Activated CD8-positive, alpha-beta memory T cell treated with anti-CD3 and anti-CD28 coated beads, Interleukin-2, amount 10 ng/mL, durations not matched to agents 7 days and 5 days (primary cell): Measurements from ENCODE around the gene ALPI. TPM values are rescaled to one million over a fixed set of nuclear protein-coding genes. Genes with fewer than 3 reads are reported as not detected.
A peak's percentile ranks its signal among the peaks of the same experiment; 100 is the strongest.
"Not testable (repeated sequence)": the region's sequence is repeated elsewhere in the genome, so short reads cannot be mapped to it uniquely, and the experiment has no call there.

ENCODE experiments used
- ATAC-seq: fragments of 150-1000 bp; cut with Tn5 transposase; one replicate; pipeline ENCODE4 v1.10.0; 2021; ENCODE audit warnings: moderate library complexity
- CTCF ChIA-PET: fragments of 350-600 bp; sonication (Branson Sonifier 250); formaldehyde crosslinking; loops from one replicate; lab custom pipeline; 2021; ENCODE audit warnings: antibody characterized with exemption; lab: Charles Lee
- DNase-seq: peaks from one replicate; pipeline ENCODE4 v3.0.0-alpha.2; 2020
- H3K27ac Mint-ChIP-seq: one replicate; pipeline ENCODE4 v1.8.0; 2021; ENCODE audit warnings: mild to moderate bottlenecking, mixed read lengths
- H3K27me3 Mint-ChIP-seq: one replicate; pipeline ENCODE4 v1.8.0; 2021; ENCODE audit warnings: mixed read lengths
- H3K36me3 Mint-ChIP-seq: one replicate; pipeline ENCODE4 v1.8.0; 2021; ENCODE audit warnings: mild to moderate bottlenecking, mixed read lengths
- H3K4me1 Mint-ChIP-seq: one replicate; pipeline ENCODE4 v1.8.0; 2021; ENCODE audit warnings: mixed read lengths
- H3K4me3 Mint-ChIP-seq: one replicate; pipeline ENCODE4 v1.8.0; 2021; ENCODE audit warnings: mild to moderate bottlenecking, moderate library complexity, mixed read lengths
- H3K9me3 Mint-ChIP-seq: one replicate; pipeline ENCODE4 v1.8.0; 2022; ENCODE audit warnings: low read depth, mixed read lengths
- total RNA-seq, 2 experiments: library from RNA; stranded (reverse); gene quantifications; one replicate each; pipeline ENCODE4 v1.2.3, GENCODE V29; 2021

Gene ALPI
- total RNA-seq, 2 experiments from 2014 or later = not detected

DNA sequence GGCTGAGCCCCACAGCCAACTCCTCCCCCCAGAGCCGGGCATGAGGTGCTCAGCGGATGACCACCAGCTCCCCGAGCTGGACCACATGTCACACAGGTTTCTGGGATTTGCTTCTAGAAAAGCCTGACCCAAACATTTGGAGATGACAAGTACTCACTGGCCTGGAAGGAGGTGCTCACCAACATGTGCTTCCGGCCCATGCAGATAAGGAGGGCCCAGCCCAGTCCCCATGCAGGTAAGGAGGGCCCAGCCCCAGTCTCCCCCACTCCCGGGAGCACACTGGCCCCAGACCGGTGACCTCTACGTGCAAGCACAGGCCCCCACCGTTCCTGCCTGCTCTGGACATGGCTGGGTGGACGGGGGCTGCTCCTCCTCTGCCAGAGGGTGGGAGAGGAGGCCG is 14.0 kb upstream of the ALPI start:
- CTCF ChIA-PET = interaction anchor here (1.3 to 1.6 kb wide), 2 partner anchors 80 to 106 kb away, joined by 3 to 6 read pairs; no protein-coding TSS in a partner anchor
- DNase-seq, H3K36me3 Mint-ChIP-seq, H3K27me3 Mint-ChIP-seq, H3K4me3 Mint-ChIP-seq, ATAC-seq, H3K27ac Mint-ChIP-seq, H3K9me3 Mint-ChIP-seq: not testable (repeated sequence)
- H3K4me1 Mint-ChIP-seq = peaks cover 12% of the 10 kb centered on the region

DNA sequence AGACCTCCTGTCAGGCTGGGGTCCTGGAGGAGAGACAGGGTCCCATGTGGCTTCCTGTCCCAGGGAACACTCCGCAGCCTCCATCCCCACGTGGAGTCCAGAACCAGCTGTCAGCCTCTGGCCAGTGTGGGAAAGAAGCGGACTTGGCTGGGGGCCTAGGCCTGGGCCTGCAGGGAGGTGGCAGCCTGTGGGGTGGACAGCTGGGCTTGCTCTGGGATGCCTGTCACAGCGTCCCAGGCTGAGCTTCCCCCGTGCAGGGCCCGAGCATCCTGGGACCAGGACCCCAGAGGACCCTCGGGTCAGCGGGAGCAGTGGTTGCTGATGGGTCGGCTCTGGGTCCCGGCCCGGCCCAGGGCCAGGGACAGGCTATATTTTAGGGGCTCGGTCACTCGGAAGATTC is 13.5 kb upstream of the ALPI start:
- H3K27ac Mint-ChIP-seq, H3K36me3 Mint-ChIP-seq, CTCF ChIA-PET, H3K4me3 Mint-ChIP-seq, ATAC-seq, H3K9me3 Mint-ChIP-seq, DNase-seq, H3K27me3 Mint-ChIP-seq: not testable (repeated sequence)
- peaks cover 15% of the 10 kb centered on the region for H3K4me1 Mint-ChIP-seq

DNA sequence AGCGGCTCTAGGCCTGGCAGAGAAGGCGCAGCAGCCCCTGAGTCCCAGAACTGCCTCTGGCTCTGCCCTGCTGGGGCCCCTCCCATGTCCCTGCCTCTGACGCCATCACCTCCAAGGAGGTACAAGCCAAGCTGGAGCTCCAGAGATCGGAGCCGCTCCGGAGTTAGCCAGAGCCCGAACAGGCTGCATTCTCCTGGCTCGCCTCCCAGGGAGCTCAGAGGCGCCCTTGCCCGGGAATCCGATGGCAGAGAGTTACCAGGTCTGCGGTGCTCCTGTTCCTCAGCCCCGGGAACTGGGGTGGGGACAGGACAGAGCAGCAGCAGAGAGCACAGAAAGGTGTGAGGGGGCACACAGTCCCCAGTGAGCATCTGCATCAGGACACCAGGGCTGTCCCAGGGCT is 12.9 kb upstream of the ALPI start:
- DNase-seq, H3K9me3 Mint-ChIP-seq, H3K27me3 Mint-ChIP-seq, H3K4me3 Mint-ChIP-seq, H3K36me3 Mint-ChIP-seq, H3K27ac Mint-ChIP-seq, CTCF ChIA-PET, ATAC-seq: not testable (repeated sequence)
- H3K4me1 Mint-ChIP-seq = peaks cover 15% of the 10 kb centered on the region

DNA sequence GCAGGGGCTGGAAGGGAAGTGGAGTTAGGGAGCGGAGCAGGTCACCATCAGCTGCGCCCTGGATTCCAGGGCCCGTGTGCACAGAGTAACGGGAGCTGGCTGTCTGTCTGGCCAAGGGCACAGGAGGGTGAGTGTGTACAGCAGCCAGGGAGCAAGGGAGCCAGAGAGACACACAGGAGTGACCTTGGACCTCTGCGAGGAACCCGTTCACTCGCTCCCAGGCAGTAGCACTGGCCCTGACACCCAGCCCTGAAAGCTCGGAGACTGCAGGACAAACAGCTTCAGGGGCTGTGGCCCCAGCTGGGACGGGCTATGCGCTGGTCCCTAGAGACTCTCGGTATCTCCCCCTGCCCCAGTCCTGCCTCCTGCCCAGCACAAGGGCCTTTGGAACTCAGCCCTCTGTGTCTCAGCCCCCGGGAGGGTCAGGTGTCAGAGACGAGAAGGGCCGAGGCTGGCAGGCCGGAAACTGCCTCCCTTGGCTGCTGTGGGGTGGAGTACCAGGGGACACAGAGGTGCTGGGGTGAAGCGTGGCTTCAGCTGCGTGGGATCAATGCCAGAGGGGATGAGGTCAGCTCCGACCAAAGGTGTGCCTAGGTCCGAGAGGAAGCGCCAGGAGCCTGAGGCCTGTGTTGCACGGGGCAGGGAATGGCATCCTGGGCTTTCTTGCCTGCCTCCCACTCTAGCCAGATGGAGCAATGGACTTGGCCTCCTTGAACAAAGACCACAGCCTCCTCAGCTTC is 12.1 kb upstream of the ALPI start:
- ATAC-seq, DNase-seq, H3K27ac Mint-ChIP-seq, H3K4me3 Mint-ChIP-seq, H3K36me3 Mint-ChIP-seq, H3K27me3 Mint-ChIP-seq, H3K9me3 Mint-ChIP-seq: not testable (repeated sequence)
- peaks cover 15% of the 10 kb centered on the region for H3K4me1 Mint-ChIP-seq
- CTCF ChIA-PET = interaction anchor here (0.9 to 2.0 kb wide), 4 partner anchors 11 to 504 kb away, joined by 3 to 16 read pairs (median 5); no protein-coding TSS in a partner anchor

DNA sequence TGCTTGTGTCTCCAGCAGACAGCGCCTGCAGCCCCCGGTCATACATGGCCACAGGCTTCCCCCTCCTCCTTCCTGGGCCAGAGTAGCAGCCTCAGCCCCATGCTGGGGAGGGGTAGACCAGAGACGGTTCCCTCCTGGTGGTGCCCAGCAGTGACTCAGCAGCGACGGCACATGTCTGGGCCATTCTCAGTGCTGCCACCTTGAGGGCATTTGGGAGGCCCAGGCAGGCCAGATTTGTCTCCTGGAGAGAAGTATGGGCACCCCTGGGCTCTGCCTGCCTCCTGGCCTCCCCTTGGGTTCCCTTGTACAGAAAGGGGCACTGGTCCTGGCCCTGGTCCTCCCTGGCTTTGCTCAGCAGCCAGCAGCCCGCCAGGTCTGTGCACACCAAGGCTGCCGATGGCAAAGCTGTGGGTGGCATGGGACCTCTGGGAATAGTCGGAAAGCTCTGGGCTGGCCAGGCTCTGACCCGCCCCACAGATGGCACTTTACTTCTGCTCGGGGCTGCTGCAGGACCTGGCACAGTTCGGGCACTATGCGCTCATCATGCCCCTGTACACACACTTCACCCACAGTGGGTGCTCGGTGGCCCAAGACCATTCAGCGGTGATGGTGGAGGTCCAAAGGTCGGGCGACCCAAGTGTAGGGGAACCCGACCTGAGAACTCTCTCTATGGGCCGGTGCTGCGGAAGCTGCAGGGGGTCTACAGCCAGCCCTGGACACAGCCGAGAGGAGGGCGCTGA is 11.4 kb upstream of the ALPI start:
- Mint-ChIP-seq H3K36me3 (no peaks in the 10 kb centered on the region), H3K9me3 (no peaks in the 10 kb centered on the region), H3K27ac (no peak overlapping the region), H3K27me3 (no peaks in the 10 kb centered on the region), H3K4me3 (no peak overlapping the region), H3K4me1 (peaks cover 15% of the 10 kb centered on the region)
- peak; percentile 63 for ATAC-seq
- CTCF ChIA-PET = interaction anchor here (0.9 to 2.0 kb wide), 5 partner anchors 12 to 505 kb away, joined by 3 to 16 read pairs (median 3); no protein-coding TSS in a partner anchor
- DNase-seq = peak; percentile 79

DNA sequence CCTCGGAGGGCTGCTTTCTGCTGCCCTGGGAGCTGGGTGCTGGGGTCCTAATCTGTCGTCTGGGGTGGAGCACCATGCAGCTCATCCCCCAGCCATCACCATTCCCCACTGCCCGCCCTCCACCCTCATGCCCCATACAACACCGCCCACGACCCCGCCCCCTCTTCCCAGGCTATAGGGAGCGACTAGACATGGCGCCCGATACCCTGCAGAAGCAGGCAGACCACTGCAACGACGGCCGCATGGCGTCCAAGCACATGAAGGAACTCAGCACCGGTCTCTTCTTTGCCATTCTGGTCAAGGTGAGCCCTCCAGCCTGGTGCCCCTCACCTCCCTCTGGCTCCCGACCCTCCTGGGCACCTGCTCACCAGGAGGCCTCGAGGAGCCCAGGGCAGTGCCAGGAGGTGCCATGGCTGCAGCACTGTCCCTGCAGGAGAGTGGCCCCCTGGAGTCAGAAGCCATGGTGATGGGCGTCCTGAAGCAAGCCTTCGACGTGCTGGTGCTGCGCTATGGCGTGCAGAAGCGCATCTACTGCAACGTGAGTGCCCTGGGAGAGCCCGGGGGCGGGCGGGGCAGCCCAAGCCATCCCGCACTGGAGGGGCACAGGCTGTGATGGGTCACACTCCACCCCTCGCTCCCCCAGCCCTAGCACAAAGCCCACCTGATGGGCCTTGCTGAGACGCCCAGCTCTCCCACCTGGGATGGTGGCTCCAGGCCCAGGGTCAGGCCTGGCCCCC is 10.6 kb upstream of the ALPI start:
- not testable (repeated sequence) for H3K36me3 Mint-ChIP-seq, ATAC-seq, H3K27me3 Mint-ChIP-seq, H3K4me1 Mint-ChIP-seq, DNase-seq, H3K9me3 Mint-ChIP-seq, H3K27ac Mint-ChIP-seq, H3K4me3 Mint-ChIP-seq
- CTCF ChIA-PET = interaction anchor here (1.0 to 2.0 kb wide), 4 partner anchors 77 to 506 kb away, joined by 3 to 16 read pairs (median 5); no protein-coding TSS in a partner anchor

DNA sequence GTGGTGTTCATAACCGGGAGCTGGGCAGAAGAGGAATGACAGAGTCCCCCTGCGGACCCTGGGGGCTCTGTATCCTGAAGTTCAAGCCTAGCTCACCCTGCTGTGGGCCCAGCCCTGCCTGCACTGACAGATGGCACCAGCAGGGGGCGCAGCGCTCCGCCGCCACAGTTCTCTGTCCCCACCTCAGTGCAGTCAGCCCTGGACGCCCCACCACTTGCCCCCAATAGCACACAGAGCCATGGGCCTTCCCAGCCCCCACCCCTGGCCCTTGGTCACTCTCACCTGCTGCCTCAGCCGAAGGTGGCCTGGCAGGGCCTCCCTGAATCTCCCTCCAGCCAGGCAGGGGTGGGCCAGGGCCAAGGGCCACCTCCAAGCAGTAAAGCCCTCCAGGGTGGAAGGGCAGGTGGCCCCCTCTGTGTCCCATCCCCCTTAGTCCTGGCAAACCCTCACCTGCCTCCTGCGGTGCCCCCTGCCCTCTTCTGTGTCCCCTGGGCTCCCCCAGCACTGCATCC is 9.6 kb upstream of the ALPI start:
- not testable (repeated sequence) for H3K27ac Mint-ChIP-seq, H3K4me3 Mint-ChIP-seq, H3K27me3 Mint-ChIP-seq, H3K9me3 Mint-ChIP-seq, DNase-seq, H3K4me1 Mint-ChIP-seq, H3K36me3 Mint-ChIP-seq
- ATAC-seq = peak; percentile 48
- CTCF ChIA-PET = interaction anchor here (1.0 to 2.9 kb wide), 3 partner anchors 18 to 149 kb away, joined by 3 to 34 read pairs (median 3); partner anchors contain the start of gene PRSS56

DNA sequence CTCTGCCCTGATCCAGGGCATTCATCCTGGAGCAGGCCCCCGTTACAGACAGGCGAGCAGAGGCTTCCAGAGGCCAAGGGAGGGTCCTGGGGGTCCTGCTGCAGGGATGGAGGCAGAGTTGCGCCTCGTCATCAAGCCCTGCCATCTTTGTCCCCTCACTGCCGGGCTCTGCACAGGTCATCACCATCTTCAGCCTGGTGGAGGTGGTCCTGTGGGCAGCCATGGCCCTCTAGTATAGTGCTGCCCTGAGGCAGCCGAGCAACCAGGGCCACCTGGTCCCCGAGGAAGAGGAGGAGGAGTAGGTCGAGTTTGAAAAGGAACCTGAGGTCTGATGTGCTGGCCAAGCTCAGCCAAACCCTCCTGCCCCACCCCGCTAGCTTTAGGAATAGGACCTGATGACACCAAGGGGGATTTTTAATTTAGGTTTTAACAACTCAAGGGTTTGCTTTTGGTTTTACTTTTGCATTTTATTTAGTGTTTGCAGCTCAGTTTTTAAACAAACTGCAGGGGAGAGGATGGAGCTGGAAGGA is 8.8 kb upstream of the ALPI start:
- CTCF ChIA-PET = interaction anchor here (0.7 to 2.9 kb wide), 4 partner anchors 10 to 150 kb away, joined by 3 to 34 read pairs (median 3); partner anchors contain the start of gene PRSS56
- ATAC-seq (no peak), DNase-seq (no peak)
- Mint-ChIP-seq H3K4me1 (peaks cover 5% of the 10 kb centered on the region), H3K27me3 (peaks cover 3% of the 10 kb centered on the region), H3K27ac (no peak overlapping the region), H3K36me3 (no peaks in the 10 kb centered on the region), H3K4me3 (no peak overlapping the region), H3K9me3 (no peaks in the 10 kb centered on the region)

DNA sequence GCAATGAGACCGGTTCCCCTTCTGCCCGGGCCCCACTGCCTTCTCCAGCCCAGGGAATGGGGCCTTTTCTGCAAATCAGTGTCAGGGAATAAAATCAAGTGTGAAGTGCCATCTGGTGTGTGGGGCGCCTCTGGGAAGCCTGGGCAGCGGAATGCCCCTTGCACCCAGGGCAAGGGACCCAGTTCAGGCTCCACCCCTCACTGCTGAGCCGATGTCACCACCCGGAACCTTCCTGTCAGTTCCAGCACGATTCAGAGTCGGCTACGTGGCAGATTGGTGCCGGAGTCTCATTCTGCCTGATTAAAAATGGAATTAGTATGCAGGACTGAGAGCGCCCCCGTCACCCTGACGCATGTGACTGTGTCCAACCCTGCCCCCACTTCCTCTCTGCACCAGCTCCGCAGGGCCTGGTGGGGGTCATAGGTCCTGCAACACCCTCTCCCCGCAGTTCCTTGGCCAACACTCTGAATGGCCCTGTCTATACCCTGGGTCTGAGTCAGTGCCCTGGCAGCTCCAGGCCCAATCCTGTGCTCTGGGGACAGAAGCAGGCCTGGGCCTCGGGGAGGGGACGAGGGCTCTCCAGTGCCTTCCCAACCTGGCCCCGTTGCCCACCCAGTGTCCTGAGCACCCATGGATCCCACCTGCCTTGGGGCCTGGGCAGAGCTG is 8.2 kb upstream of the ALPI start:
- no peak for DNase-seq
- no peak for ATAC-seq
- peaks cover 5% of the 10 kb centered on the region for H3K4me1 Mint-ChIP-seq
- no peaks in the 10 kb centered on the region for H3K9me3 Mint-ChIP-seq
- H3K4me3 Mint-ChIP-seq = no peak overlapping the region
- H3K36me3 Mint-ChIP-seq = no peaks in the 10 kb centered on the region
- H3K27ac Mint-ChIP-seq = no peak overlapping the region
- CTCF ChIA-PET = interaction anchor here (0.7 to 2.9 kb wide), 3 partner anchors 9 to 74 kb away, joined by 3 to 34 read pairs (median 3); partner anchors contain the start of gene PRSS56
- peaks cover 3% of the 10 kb centered on the region for H3K27me3 Mint-ChIP-seq

DNA sequence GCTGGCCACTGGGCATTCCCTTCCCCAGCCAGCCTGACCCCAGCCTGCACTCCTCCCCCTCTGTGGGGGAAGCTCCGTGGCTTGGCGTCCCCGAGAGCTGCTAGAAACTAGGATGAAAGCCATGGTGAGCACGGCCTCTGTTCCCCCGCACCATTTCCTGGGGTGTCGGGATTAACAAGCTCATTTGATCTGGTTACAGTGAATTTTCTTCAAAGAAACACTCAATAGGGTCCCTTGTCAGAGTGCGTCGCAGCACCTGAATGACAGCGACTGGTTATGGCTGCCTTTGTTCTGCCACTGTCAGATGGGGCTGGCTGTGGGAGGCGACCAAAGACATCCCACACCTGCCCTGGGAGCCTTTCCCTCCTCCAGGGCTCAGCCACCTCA is 7.7 kb upstream of the ALPI start:
- peak; percentile 27 for DNase-seq
- Mint-ChIP-seq H3K36me3 (no peaks in the 10 kb centered on the region), H3K27me3 (peaks cover 3% of the 10 kb centered on the region), H3K27ac (no peak overlapping the region), H3K4me1 (peaks cover 5% of the 10 kb centered on the region), H3K9me3 (no peaks in the 10 kb centered on the region), H3K4me3 (no peak overlapping the region)
- ATAC-seq = no peak
- CTCF ChIA-PET = interaction anchor here (0.9 to 2.9 kb wide), 2 partner anchors 9 to 73 kb away, joined by 3 to 34 read pairs; partner anchors contain the start of gene PRSS56

DNA sequence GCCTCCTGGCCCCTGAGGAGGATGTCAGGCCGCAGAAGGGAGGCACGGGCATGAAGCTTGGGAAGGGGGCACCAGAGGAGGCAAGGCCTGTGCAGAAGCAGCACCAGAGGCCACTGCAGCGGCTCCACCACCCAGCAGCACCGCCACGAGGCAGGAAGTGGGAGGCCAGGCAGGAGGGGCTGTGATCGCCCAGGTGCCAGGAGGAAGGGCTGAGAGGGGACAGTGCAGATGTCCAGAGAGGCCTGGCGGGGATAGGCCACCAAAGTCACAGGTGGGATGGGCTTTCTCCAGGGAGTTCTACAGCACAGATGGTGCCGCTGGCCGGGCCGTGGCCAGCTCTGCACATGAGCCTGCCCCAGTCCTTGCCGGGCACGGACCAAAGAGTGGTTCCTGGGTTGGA is 6.0 kb upstream of the ALPI start:
- H3K9me3 Mint-ChIP-seq = no peaks in the 10 kb centered on the region
- H3K36me3 Mint-ChIP-seq = no peaks in the 10 kb centered on the region
- no peak overlapping the region for H3K27ac Mint-ChIP-seq
- CTCF ChIA-PET = no interaction called here
- no peak overlapping the region for H3K4me3 Mint-ChIP-seq
- H3K27me3 Mint-ChIP-seq = peaks cover 5% of the 10 kb centered on the region
- DNase-seq (peak; percentile 40), ATAC-seq (no peak)
- H3K4me1 Mint-ChIP-seq = peaks cover 3% of the 10 kb centered on the region

DNA sequence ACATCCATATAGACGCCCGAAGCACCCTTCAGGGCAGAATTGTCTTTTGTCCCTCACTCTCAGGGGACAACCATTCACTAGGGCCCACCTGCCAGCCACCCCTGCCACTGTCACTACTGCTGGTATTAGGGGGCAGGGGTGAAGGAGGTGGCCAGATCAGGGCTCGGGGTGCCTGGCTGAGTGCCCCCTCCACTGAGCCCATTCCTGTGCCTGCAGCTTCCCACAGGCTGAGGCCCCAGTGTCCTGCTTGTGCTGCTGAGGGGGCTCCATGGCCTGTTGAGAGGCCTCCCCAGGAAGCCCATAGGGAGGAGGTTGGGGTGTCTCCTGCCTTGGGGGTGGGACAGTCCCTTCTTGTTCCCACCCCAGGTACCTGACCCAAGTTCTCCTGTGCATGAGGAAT is 4.3 kb upstream of the ALPI start:
- H3K9me3 Mint-ChIP-seq, H3K27ac Mint-ChIP-seq, H3K36me3 Mint-ChIP-seq, CTCF ChIA-PET, DNase-seq, ATAC-seq, H3K4me3 Mint-ChIP-seq, H3K4me1 Mint-ChIP-seq, H3K27me3 Mint-ChIP-seq: not testable (repeated sequence)
